Measurements from ENCODE around the gene GCSAM.

GCSAM gene

GRCh38 chr3:112087746-112088145 is 45.3 kb downstream of the GCSAM start:
- TF ChIP-seq EP300 (IDR thresholded peaks at IDR 0.05; ENCODE audit: borderline replicate concordance) (no peak), CREB1 (IDR thresholded peaks at IDR 0.05; ENCODE audit: low read depth) (no peak), MAX (IDR thresholded peaks at IDR 0.05) (no peak), CEBPB (IDR thresholded peaks at IDR 0.05) (no peak), REST (IDR thresholded peaks at IDR 0.05; ENCODE audit: low read depth) (no peak), USF1 (IDR thresholded peaks at IDR 0.05) (no peak), NFIC (IDR thresholded peaks at IDR 0.05) (no peak), RAD21 (IDR thresholded peaks at IDR 0.05; ENCODE audit: low read depth) (no peak), YY1 (IDR thresholded peaks at IDR 0.05; ENCODE audit: low read depth) (no peak), FOXM1 (IDR thresholded peaks at IDR 0.05; ENCODE audit: borderline replicate concordance, low read depth) (no peak)

- TF ChIP-seq EGR1 (IDR thresholded peaks at IDR 0.05) (no peak), REST (IDR thresholded peaks at IDR 0.05; ENCODE audit: low read depth) (no peak), USF1 (IDR thresholded peaks at IDR 0.05) (no peak), FOXM1 (IDR thresholded peaks at IDR 0.05; ENCODE audit: borderline replicate concordance, low read depth) (no peak), CEBPB (IDR thresholded peaks at IDR 0.05) (no peak), ZBTB7A (IDR thresholded peaks at IDR 0.05; ENCODE audit: low read depth) (no peak), TCF12 (IDR thresholded peaks at IDR 0.05; ENCODE audit: low read depth) (no peak), NFIC (IDR thresholded peaks at IDR 0.05) (no peak)
Measured at GRCh38 chr3:112086875-112087524, 46.0 kb downstream of the GCSAM start.

- TF ChIP-seq TEAD4 (IDR thresholded peaks at IDR 0.05) (no peak), MAX (IDR thresholded peaks at IDR 0.05) (peak; percentile 95), REST (IDR thresholded peaks at IDR 0.05; ENCODE audit: low read depth) (no peak), FOXM1 (IDR thresholded peaks at IDR 0.05; ENCODE audit: borderline replicate concordance, low read depth) (no peak), ZBTB7A (IDR thresholded peaks at IDR 0.05; ENCODE audit: low read depth) (peak; percentile 67; the same call in 1 of the 2 replicates), NFIC (IDR thresholded peaks at IDR 0.05) (peak; percentile 37), TAF1 (IDR thresholded peaks at IDR 0.05; ENCODE audit: low read depth) (peak; percentile 74; the same call in 1 of the 2 replicates), EP300 (IDR thresholded peaks at IDR 0.05; ENCODE audit: borderline replicate concordance) (0 out of 2 replicates have a peak, but pooled peaks have one; percentile 40), TCF12 (IDR thresholded peaks at IDR 0.05; ENCODE audit: low read depth) (peak; percentile 54; the same call in 1 of the 2 replicates), CREB1 (IDR thresholded peaks at IDR 0.05; ENCODE audit: low read depth) (0 out of 2 replicates have a peak, but pooled peaks have one; percentile 28)
Measured at GRCh38 chr3:112086076-112086854, 46.8 kb downstream of the GCSAM start, which contains the start of gene C3orf52. TSS of gene C3orf52 (plus strand) at chr3:112086389. CDS start at chr3:112086408, 19 bp downstream.

- TF ChIP-seq USF1 (IDR thresholded peaks at IDR 0.05), result no peak
- no peak for TF ChIP-seq NFIC (IDR thresholded peaks at IDR 0.05)
- no peak for TF ChIP-seq REST (IDR thresholded peaks at IDR 0.05; ENCODE audit: low read depth)
- TF ChIP-seq ZBTB7A (IDR thresholded peaks at IDR 0.05; ENCODE audit: low read depth), result no peak
- TF ChIP-seq EP300 (IDR thresholded peaks at IDR 0.05; ENCODE audit: borderline replicate concordance), result no peak
- TF ChIP-seq TEAD4 (IDR thresholded peaks at IDR 0.05), result no peak
- no peak for TF ChIP-seq EGR1 (IDR thresholded peaks at IDR 0.05)
- TF ChIP-seq CEBPB (IDR thresholded peaks at IDR 0.05), result no peak
- no peak for TF ChIP-seq TCF12 (IDR thresholded peaks at IDR 0.05; ENCODE audit: low read depth)
- no peak for TF ChIP-seq FOXM1 (IDR thresholded peaks at IDR 0.05; ENCODE audit: borderline replicate concordance, low read depth)
- TF ChIP-seq RAD21 (IDR thresholded peaks at IDR 0.05; ENCODE audit: low read depth), result no peak
- no peak for TF ChIP-seq YY1 (IDR thresholded peaks at IDR 0.05; ENCODE audit: low read depth)
- TF ChIP-seq CREB1 (IDR thresholded peaks at IDR 0.05; ENCODE audit: low read depth), result no peak
- TF ChIP-seq MAX (IDR thresholded peaks at IDR 0.05), result no peak
Measured at GRCh38 chr3:112085735-112086075, 47.3 kb downstream of the GCSAM start.

Measured in Ishikawa (cell line).